ENCODE measurements around the gene ARPC5. TPM values are rescaled to one million over a fixed set of nuclear protein-coding genes. Genes with fewer than 3 reads are reported as not detected.
"Not testable (repeated sequence)": the region's sequence is repeated elsewhere in the genome, so short reads cannot be mapped to it uniquely, and the experiment has no call there.

Gene ARPC5
- total RNA-seq, 1 donor from 2014 or later = 173 TPM

DNA sequence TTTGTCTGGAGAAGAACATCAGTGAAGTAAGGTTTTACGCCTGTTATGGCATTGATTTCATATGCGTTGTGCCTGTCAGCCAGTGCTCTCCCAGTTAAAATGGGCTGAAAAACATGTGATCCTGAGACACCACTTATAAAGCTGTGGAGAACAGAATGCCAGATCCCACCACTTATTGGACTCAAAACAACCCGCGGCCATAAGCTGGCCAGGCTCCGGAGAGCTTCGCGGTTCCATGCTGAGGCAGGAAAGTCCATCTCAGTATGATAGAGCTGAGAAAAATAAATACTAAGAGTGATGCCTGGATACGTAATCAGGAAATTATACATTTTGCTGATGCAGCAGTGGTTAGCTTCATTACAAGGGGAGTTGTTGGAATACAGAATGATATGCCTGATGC lies 12.5 kb upstream of the ARPC5 start:
- DNase-seq (ENCODE audit: extremely low read depth, low read depth, low spot score) = no peak

DNA sequence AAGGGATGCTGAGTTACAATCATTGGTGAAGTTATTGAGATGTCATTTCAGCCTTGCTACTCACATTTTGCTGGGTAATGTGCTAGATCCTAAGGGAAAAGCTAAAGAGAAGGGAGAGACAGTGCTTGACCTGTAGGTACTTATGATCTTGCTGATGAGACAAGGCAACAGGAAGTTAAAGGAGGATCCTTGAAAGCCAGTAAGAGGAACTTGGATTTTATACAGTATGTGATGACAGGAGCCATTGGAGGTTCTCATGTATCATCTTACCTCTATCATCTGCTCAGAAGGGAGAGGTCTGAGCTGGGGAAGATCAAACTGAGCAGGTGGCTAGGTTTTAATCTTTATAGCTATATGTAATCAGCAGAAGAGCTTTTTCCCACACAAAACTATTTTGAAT lies 11.2 kb upstream of the ARPC5 start:
- DNase-seq (ENCODE audit: extremely low read depth, low read depth, low spot score) = no peak

DNA sequence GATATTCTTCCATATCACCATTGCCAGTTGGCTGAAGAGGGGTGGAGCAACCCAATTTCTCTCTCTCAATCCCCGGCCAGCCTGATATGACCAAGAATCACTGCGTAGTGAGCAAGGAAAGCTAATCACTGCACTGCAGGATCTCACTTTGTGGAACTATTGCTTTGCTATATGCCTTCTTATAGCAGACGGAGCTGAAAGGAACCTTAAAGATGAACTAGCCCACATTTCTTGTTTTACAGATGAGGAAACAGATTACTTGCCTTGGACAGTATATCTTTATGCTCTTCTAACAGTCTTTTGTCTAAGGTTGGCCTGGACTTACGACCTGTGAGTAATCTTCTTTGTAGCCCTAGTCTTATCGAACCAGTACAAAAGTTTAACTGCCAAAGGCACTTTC lies 9.9 kb upstream of the ARPC5 start:
- no peak for DNase-seq (ENCODE audit: extremely low read depth, low read depth, low spot score)

DNA sequence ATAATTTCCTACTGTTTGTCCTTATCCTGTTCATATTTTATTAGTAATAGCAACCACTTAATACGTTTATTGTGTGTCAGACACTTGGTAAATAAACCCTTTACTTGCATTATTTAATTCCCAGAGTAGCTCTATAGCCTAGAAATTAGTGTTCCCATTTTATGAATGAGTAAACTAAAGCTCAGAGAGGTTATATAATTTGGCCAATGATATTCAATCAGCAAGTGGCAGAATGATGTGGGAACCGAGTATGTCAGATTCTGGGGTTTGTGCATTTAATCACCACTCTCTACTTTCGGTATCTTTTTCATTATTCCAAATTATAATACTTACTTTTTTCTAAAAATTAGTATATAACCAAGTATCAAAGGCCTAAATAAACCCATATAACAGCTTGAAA lies 6.6 kb upstream of the ARPC5 start:
- no peak for DNase-seq (ENCODE audit: extremely low read depth, low read depth, low spot score)

DNA sequence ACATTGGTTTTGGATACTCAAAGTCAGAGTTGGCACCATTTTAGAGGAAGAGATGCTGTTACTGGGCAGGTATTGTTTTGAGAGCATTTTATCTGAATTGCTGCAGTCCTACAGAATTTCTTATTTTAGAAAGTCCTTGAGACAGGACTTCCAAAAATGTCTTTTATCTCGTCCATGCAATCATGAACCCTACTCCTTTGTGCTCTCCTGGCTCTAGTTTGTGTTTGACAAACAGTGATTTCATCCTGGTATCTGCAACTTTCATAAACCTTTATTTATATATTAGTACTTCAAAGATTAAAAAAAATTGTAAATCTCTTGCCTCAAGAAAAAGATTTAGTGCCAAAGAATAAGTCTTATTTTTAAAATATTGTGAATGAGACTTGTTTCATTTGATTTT lies 4.6 kb upstream of the ARPC5 start:
- DNase-seq (ENCODE audit: extremely low read depth, low read depth, low spot score) = no peak

DNA sequence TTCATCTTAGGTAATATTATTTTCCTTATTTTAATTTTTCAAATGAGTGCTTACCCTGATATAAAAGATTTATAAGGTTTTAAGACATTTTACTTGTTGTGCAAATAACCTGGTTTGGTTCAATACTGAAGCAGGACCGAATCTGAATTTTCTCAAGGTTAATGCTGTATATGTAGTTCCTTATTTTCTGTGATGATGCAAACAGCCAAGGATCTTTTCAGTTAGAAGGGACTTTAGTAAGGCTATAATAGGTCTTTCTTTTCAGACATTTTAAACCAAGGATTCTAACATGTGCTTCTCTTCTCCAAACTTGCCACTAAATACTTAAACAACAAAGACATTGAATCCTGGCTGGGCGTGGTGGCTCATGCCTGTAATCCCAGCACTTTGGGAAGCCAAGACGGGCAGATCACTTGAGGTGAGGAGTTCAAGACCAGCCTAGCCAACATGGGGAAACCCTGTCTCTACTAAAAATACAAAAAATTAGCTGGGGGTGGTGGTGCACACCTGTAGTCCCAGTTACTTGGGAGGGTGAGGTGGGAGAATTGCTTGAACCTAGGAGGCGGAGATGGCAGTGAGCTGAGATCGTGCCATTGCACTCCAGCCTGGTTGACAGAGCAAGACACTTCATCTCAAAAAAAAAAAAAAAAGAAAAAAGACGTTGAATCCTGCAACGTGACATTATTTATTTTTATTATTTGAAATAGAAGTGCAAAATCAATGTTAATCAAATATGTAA lies 3.2 kb upstream of the ARPC5 start:
- DNase-seq (ENCODE audit: extremely low read depth, low read depth, low spot score) = no peak

DNA sequence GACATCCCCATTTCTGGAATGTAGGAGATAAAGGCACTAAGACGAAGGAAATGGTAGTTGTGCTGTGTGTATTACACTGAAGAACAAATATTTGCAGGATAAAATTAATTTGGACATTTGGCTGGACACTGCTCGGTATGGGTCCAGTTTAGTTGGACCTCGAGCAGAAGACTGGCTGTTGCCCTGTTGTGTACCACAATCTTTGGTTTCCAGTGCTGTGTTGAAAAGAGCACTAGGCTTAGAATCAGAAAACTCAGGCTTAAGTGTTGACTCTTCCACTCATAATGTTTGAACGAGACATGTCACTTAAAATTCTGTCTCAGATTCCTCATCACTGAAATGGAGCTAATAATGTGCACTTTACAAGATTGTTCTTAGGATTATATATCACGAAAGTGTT lies 1.2 kb upstream of the ARPC5 start:
- DNase-seq (ENCODE audit: extremely low read depth, low read depth, low spot score) = no peak

DNA sequence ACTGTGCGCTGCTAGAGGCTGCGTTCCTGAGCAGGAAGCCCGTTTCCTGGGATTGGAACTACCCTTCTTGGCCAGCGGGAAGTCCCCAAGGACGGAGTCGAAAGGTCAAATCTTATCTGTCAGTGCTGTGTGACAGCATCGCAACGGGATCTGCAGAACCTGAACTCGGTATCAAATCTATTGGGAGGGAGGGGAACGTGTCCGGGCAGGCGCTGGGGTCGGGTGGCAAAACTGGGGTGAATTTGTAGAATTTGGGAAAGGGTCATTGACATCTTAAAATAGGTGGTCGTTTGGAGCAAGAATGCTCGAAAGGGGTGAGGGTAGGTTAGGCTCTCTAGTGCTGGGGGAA lies 725 bp upstream of the ARPC5 start:
- no peak for DNase-seq (ENCODE audit: extremely low read depth, low read depth, low spot score)

DNA sequence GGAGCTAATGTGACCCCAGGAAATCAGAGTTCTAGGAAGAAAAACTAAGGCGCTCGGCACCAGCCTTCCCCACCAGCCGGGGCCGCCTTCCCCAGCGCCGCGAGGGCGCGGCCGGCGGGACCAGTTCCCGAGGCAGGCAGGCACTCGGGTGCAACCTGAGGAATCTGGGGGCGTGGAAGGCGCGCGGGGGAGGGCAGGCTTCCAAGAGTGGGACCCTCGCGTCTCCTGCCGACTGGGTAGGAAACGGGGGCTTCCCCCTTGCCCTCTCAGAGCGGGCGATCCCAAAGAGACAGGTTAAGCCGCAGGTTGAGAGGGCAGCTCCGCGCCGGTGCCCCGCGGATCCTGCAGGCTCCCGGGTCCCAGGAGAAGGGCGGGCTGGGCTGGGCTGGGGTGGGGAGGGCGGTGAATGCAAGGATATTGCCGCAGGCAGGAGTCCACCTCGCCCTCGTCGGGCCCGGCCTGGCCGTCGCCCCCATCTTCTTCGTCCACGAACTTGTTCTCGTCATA lies 431 bp downstream of the ARPC5 start:
- DNase-seq (ENCODE audit: extremely low read depth, low read depth, low spot score) = no peak

DNA sequence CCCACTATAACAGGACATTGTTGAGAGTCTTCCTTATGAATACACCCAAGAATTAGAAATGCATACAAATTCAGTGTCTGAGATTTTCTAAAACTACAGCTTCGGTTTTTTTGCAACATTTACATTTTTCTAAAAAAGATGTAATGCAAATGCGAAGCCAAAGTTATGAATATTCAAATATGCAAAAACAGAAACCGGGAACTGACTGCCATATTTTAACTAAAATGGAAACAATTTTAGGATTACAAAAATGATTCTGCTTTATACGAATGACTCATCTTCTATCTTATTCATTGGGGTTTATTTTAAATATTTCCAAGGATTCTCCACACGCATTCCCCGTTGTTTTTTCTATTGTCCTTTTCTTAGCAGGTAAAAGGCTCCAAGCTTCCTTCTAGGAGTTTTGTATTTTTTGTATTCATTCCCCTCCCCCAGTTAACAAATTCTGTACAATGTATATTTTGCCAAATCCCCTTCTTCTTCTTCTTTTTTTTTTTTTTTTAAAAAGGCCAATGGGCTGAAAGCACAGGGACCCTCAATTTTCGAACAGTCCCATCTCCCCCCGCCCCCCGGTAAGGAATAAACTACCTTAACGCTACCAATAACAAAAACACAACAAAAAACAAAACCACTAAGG lies 1.0 kb downstream of the ARPC5 start:
- no peak for DNase-seq (ENCODE audit: extremely low read depth, low read depth, low spot score)

DNA sequence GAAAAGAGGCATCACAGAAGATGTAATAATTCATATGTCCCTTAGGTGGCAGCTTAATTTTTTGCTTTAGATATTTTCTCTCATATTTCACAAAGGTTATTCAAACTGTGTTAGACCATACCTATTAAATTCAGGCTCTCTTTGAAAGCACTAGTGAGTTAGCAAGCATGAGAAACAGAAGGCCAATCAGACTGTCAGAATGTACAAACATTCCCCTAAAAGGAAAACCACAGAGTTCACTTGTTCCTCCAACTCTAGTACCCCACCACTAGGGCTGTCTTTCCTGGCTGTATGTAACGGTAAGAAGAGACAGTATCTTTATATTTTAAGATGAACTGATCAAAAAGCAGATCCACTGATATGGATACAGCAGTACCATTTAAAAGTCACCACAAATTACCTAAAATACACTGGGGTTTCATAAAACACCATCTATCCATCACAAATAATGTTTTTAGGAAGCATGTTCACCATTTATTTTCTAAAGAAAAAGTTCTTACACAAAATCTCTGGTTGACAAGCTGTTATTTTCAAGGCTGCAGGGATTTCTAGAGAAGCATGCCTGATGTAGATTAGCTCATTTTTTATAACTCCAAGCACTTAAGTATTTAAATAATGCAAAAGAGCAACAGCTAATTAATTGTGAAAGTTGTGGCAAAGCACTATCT lies 1.8 kb downstream of the ARPC5 start:
- DNase-seq (ENCODE audit: extremely low read depth, low read depth, low spot score) = no peak

DNA sequence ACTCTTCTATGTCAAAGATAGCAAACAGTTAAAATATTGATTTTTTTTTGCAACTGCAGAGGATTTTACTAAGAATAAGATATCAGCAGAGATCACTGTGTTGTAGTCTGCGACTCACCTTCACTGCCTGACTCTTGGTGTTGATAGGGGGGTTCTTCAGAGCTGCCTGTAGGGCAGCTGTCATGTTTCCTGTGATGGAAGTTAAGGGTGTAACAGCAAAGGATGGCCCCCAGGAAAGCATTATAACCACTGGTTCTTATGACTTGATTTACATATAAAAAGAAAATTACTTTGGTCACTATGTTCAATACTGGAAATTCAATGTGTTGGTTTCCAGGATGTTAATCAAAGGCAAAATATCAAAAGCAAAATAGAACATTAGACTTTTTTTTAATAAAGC lies 2.6 kb downstream of the ARPC5 start:
- DNase-seq (ENCODE audit: extremely low read depth, low read depth, low spot score) = no peak

DNA sequence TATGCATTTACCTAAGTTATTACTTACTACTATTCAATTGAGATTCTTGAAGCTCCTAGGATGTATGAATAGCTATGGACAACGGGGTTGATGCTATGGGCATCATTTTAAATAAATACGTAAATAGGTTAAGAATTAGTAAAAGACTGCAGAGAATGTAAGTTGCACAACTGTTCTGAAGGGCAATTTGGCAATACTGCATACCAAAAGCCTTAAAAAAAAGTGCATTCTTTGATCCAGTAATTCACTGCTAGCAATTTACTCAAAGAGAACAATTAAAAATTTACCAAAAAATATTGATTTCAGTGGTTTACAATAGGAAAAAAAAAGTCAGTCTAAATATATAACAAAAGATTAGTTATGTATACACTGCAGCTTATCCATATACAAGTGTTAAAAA lies 3.5 kb downstream of the ARPC5 start:
- DNase-seq (ENCODE audit: extremely low read depth, low read depth, low spot score) = no peak

DNA sequence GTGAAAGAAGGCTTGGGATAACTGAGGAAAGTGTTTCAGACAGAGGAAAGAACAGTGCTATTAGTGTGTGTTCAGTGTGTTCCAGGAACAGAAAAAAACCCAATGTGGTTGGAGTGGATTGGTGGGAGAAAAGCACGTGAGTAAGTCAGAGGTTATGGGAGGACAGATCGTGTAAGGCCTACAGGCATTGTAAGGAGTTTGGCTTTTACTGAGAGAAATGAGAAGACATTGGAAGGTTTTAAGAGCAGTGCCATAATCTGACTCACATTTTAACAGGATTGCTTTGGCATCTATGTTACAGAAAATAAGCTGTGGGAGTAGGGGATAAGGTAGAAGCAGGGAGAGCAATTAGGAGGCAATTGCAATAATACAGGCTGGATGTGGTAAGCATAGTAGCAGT lies 4.8 kb downstream of the ARPC5 start:
- DNase-seq (ENCODE audit: extremely low read depth, low read depth, low spot score) = no peak

DNA sequence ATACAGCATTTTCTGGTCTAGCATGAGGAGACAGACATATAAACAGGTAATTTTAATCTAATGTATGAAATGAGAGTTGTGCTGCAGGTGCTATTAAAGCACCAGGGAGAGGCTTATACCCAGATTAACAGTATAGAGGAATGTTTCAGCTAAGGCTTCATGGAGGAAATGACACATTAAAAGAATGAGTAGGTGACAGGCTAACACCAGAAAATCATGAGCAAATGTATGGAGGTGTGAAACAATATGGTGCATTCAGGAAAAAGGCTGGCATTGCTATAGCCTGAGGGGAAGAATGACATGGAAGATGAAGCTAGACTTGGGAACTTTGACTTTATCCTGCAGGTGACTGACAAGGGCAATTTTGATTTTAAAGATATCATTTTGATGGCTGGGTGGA lies 7.0 kb downstream of the ARPC5 start:
- DNase-seq (ENCODE audit: extremely low read depth, low read depth, low spot score) = no peak

DNA sequence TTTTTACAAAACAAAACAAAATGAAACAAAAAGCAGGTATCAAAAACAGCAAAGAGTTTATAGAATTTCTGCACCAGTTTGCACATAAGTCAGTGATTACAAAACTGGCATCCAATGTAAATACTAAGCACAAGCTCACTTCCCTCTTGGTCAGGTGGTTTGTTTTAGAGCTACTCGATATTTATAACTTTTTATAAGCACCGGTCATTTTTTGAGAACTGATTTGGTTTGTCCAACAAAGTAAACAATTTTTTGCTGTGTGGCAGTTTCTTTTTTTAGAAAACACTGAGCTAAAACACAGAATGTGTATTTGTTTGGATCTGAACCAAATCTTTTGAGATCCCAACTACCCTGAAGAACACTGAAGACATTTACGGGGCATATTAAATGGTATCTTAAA lies 9.3 kb downstream of the ARPC5 start:
- DNase-seq (ENCODE audit: extremely low read depth, low read depth, low spot score) = not testable (repeated sequence)

DNA sequence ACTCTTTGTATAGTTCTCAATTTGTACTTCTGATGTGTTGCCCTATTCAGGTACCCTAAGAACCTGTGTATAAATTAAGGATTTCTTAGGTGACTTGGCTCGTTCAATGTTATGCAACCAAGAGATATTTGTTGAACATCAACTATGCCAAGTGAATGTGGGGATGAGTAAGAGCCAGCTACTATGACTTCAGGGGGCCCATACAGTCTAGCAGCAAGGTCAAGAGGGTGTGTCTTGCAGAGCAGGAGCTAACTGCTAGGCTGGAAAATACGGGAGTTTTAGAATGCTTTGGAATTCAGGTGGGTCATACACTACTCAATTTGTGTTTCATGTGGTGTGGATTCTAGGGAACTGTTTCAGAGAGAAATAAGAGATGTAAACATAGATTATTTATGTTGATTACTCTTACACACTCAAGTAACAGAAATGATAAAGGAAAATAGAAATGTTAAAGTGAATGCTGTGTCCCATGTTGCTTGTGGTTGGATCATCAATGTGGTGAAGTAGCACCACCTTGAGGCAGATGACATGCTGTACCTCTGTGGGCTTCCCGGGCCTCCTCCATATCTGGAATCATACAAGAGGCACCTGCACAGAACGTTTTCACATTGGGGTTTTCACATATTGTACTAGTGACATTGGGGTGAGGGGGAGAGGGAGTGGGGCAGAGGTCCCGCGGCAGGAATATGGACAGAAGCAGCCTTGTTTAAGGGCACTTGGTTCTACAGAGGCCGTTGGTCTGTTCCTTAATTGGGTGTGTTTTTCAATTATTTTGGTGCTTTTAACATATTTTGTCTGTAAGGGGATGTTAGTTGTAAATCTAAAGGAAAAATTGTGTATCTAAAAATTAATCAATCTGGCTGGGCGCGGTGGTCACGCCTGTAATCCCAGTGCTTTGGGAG lies 12.4 kb downstream of the ARPC5 start:
- no peak for DNase-seq (ENCODE audit: extremely low read depth, low read depth, low spot score)

DNA sequence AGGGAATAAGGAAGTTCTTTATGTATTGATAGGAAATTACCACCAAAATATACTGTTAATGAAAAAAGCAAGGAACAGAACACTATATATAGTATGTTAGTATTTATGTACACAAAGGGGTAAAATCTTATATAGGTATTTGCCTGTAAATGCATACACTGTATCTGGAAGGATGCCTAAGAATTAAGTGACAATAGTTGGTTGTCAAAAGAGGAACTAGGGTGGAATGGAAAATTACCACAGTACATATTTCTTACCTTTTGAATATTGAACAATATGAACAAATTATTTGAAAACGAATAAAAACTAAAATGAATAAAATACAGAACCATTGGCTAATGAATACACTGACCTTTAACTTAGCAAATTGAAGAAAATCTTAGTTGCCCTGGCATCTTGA lies 13.6 kb downstream of the ARPC5 start:
- DNase-seq (ENCODE audit: extremely low read depth, low read depth, low spot score) = no peak

DNA sequence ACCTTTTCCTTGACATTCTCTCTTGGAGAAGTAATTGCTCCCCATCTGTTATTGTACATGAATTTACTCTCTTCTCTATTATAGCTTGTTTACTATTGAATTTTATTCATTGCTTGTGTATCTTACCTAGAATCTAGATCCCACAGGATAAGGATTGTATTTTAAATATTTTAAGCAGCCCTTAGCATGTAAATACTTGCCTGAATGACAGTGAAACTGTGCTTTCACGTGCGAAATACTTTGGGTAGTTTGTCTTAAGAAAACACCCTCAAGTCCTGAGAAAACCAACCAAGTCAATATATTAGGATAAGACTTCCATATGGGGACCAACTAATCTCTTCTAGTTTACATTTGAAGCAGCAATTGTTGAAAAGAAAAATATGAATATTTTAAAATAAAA lies 15.3 kb downstream of the ARPC5 start:
- DNase-seq (ENCODE audit: extremely low read depth, low read depth, low spot score) = no peak

DNA sequence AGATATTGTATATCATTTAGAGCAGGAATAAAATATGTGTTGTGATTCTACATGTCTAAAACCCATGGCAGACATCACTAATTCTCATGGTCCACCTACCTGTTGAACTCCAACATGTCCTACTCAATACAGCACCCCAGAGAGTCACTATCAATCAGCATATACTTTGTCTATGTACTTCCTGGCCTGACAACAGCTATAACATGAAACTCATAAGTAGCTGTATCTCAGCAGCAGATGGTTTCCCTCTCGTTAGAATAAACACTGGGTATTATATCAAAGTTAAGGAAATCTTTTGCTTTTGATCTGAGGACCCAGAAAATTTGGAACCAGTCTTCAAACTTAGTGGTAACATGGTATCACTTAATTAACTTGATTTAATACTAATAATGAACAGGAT lies 15.8 kb downstream of the ARPC5 start:
- no peak for DNase-seq (ENCODE audit: extremely low read depth, low read depth, low spot score)

DNA sequence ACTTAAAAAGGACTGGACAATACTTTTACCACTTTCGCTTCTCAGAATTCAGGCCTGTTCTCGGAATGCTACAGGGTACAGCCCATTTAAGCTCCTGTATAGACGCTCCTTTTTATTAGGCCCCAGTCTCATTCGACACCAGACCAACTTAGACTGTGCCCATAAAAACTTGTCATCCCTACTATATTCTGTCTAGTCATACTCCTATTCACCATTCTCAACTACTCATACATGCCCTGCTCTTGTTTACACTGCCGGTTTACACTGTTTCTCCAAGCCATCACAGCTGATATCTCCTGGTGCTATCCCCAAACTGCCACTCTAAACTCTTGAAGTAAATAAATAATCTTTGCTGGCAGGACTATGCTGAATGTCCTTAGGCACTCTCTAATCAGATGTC lies 17.4 kb downstream of the ARPC5 start:
- DNase-seq (ENCODE audit: extremely low read depth, low read depth, low spot score) = not testable (repeated sequence)
